K562 (cell line): ENCODE measurements around the gene GLI1. TPM values are rescaled to one million over a fixed set of nuclear protein-coding genes. Genes with fewer than 3 reads are reported as not detected.

Source experiments
- ARID2 ChIP-seq: fragments of 450-650 bp; IDR thresholded peaks from 2 replicates; pipeline ENCODE4 v1.6.1; 2017; ENCODE audit warnings: antibody characterized with exemption, mild to moderate bottlenecking
- ARID3A ChIP-seq: IDR thresholded peaks from 2 replicates; pipeline ENCODE4 v1.6.1; 2012; ENCODE audit warnings: low read depth, low read length, improper control_type of control experiment, borderline replicate concordance
- ASH1L ChIP-seq: fragments of 450-650 bp; IDR thresholded peaks from 2 replicates; pipeline ENCODE4 v1.6.1; 2018; ENCODE audit warnings: borderline replicate concordance, mild to moderate bottlenecking, low read depth; ENCODE audit not compliant: partially characterized antibody
- CC2D1A ChIP-seq: fragments of 450-650 bp; IDR thresholded peaks from 2 replicates; pipeline ENCODE4 v1.6.1; 2017; ENCODE audit warnings: mild to moderate bottlenecking
- CREBBP ChIP-seq: IDR thresholded peaks from one replicate; pipeline ENCODE4 v1.6.1; 2012; ENCODE audit warnings: low read depth, mild to moderate bottlenecking, control low read depth, inconsistent platforms, low read length
- FOSL1 ChIP-seq: fragments of 200-800 bp; sonication (Bioruptor generic); conservative IDR thresholded peaks from 2 replicates; pipeline ENCODE4 v1.6.1; 2016; ENCODE audit warnings: missing genetic modification characterization, missing compliant biosample characterization
- FOXM1 ChIP-seq, 2 experiments: fragments of 450-650 bp in 1 of 2; sonication (generic) in 1 of 2; formaldehyde crosslinking in 1 of 2; IDR thresholded peaks; 2 replicates each; pipeline versions ENCODE4 v1.6.1 to v1.9.0; 2017 to 2022; ENCODE audit warnings: low read depth in 2 of 2, mild to moderate bottlenecking in 2 of 2, missing genetic modification reagents in 1 of 2, moderate library complexity in 1 of 2
- GABPA ChIP-seq: fragments of 200-800 bp; sonication (Bioruptor generic); conservative IDR thresholded peaks from 2 replicates; pipeline ENCODE4 v1.6.1; 2016; ENCODE audit warnings: low read depth, missing genetic modification characterization, missing compliant biosample characterization
- HINFP ChIP-seq: fragments of 450-650 bp; conservative IDR thresholded peaks from 2 replicates; pipeline ENCODE4 v1.6.1; 2016; ENCODE audit warnings: missing genetic modification characterization, low read depth, mild to moderate bottlenecking, control low read depth, missing compliant biosample characterization
- HMGN3 ChIP-seq: IDR thresholded peaks from 2 replicates; pipeline ENCODE4 v1.6.1; 2011; ENCODE audit warnings: borderline replicate concordance, low read depth, mild to moderate bottlenecking, mixed read lengths, low read length; ENCODE audit not compliant: insufficient read length; ENCODE audit errors: extremely low read depth
- L3MBTL2 ChIP-seq: fragments of 450-650 bp; IDR thresholded peaks from 2 replicates; pipeline ENCODE4 v1.6.1; 2016; ENCODE audit warnings: mild to moderate bottlenecking, moderate library complexity
- MAX ChIP-seq: sonication (generic); formaldehyde crosslinking; IDR thresholded peaks from 2 replicates; pipeline ENCODE4 v1.9.0; 2022; ENCODE audit warnings: mild to moderate bottlenecking, missing genetic modification reagents
- MLX ChIP-seq, 2 experiments: fragments of 450-650 bp in 1 of 2; sonication (generic) in 1 of 2; formaldehyde crosslinking; conservative IDR thresholded peaks; 2 replicates each; pipeline versions ENCODE4 v1.4.0 to v1.8.1; 2020 to 2022; ENCODE audit warnings: mild to moderate bottlenecking in 1 of 2, missing genetic modification reagents in 1 of 2
- RB1 ChIP-seq: fragments of 450-650 bp; IDR thresholded peaks from 2 replicates; pipeline ENCODE4 v1.6.1; 2017; ENCODE audit warnings: low read depth, mild to moderate bottlenecking
- SMAD3 ChIP-seq: fragments of 450-650 bp; formaldehyde crosslinking; conservative IDR thresholded peaks from 2 replicates; pipeline ENCODE4 v1.4.0; 2020; ENCODE audit warnings: mild to moderate bottlenecking
- TCF7L2 ChIP-seq: fragments of 150-350 bp; IDR thresholded peaks from 2 replicates; pipeline ENCODE4 v1.6.1; 2016; ENCODE audit warnings: low read depth, mild to moderate bottlenecking, low read length, moderate library complexity
- ZMIZ1 ChIP-seq, 2 experiments: fragments of 150-350 bp in 1 of 2; IDR thresholded peaks; 2 replicates each; pipeline ENCODE4 v1.6.1; 2012 to 2016; ENCODE audit warnings: low read depth in 2 of 2, low read length in 2 of 2, mild to moderate bottlenecking in 1 of 2, moderate library complexity in 1 of 2
- ZNF384 ChIP-seq: IDR thresholded peaks from 2 replicates; pipeline ENCODE4 v1.6.1; 2012; ENCODE audit warnings: low read depth, low read length, improper control_type of control experiment
- ZNF717 ChIP-seq: fragments of 250-450 bp; sonication (Bioruptor Pico); IDR thresholded peaks from 2 replicates; pipeline ENCODE4 v1.5.0; 2021
- polyA plus RNA-seq, 8 experiments: library from polyadenylated mRNA; depleted of rRNA in 4 of 8; stranded (reverse) in 5 of 8; unstranded in 3 of 8; fragments of >200 nt; fragmentation: Nextera tagmentation in 2 of 8; fragmentation: Illumina TruSeq in 1 of 8; extraction: Ambion mirVana in 2 of 8; extraction: Trizol in 1 of 8; gene quantifications; 2 replicates each; pipeline versions ENCODE4 v1.2.1 to v1.2.3, GENCODE V29; 2011 to 2014; ENCODE audit warnings: inconsistent platforms in 1 of 8, missing spikeins in 1 of 8
- total RNA-seq, 7 experiments: library from RNA; depleted of rRNA in 6 of 7; stranded (reverse); fragments of >200 nt in 6 of 7; fragmentation: Illumina TruSeq in 2 of 7; extraction: Trizol in 2 of 7; gene quantifications; 2 replicates each; pipeline versions ENCODE4 v1.2.1 to v1.2.3, GENCODE V29; 2011 to 2021; ENCODE audit warnings: low replicate concordance in 1 of 7

GLI1 gene
- total and polyA plus RNA-seq, 9 of the 15 experiments (the other 6 are each of a cell fraction or from before 2014, with no cell fraction given): 0.24 to 3.7 (median 0.61) TPM

- TF ChIP-seq MLX (CRISPR knock-in tag; conservative IDR thresholded peaks at IDR 0.05) (no peak), CREBBP (no peak), L3MBTL2 (peak; percentile 73), RB1 (peak; percentile 57; the same call in 1 of the 2 replicates), FOXM1 (IDR thresholded peaks at IDR 0.05; ENCODE audit: low read depth) (no peak), FOXM1 (CRISPR knock-in tag; IDR thresholded peaks at IDR 0.05; ENCODE audit: low read depth) (0 out of 2 replicates have a peak, but pooled peaks have one; percentile 40), ZNF384 (no peak), ZNF717 (CRISPR knock-in tag) (no peak), ARID2 (peak; percentile 87), SMAD3 (CRISPR knock-in tag) (no peak), FOSL1 (tag) (no peak), HMGN3 (no peak), ZMIZ1 (IDR thresholded peaks at IDR 0.05; ENCODE audit: low read depth in 2 of 2, low read length in 2 of 2) (0 out of 4 replicates have a peak, but pooled peaks of 1 of the 2 experiments have one; percentile 12), HINFP (tag) (no peak), ARID3A (no peak), TCF7L2 (no peak), ASH1L (no peak), CC2D1A (peak; percentile 88), MAX (CRISPR knock-in tag) (peak; percentile 61), GABPA (tag) (no peak)
Observed at GRCh38 chr12:57452937-57453509, 6.6 kb upstream of the GLI1 start (continued).
